ENCODE data around the gene CIPC.

CIPC gene

GRCh38 chr14:77097700-77098528, at the start of gene CIPC:
TSS of gene CIPC (plus strand) at chr14:77098258. CDS start at chr14:77105709, 7,451 bp downstream.
- DNase-seq (ENCODE audit: low read depth in 2 of 2): peak; percentile 97

GRCh38 chr14:77051116-77051515, 46.9 kb upstream of the CIPC start:
- DNase-seq (ENCODE audit: low read depth in 2 of 2): no peak

GRCh38 chr14:77052281-77053044, 45.6 kb upstream of the CIPC start:
- no peak for DNase-seq (ENCODE audit: low read depth in 2 of 2)

- DNase-seq (ENCODE audit: low read depth in 2 of 2): peak; percentile 45 to 67
These were observed 44.8 kb upstream of the CIPC start for GRCh38 chr14:77053046-77053841.

DNA sequence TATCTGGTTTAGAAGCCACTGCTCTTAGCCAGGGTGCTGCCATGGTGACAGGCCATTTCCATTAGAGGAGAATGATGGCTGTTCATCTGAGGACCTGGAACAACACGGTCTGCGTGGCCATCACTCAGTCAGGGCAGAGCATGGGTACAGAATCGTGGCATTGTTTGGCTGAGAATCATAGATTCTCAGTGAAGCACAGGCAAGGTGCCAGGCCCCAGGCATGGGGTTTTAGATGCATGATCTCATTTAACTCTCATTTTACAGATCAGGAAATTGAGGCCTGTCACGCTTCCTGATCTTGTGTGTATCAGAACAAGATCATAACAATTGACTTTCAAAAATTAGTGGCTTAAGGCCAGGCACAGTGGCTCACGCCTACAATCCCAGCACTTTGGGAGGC, 42.8 kb upstream of the CIPC start:
- DNase-seq (ENCODE audit: low read depth in 2 of 2): no peak

DNA sequence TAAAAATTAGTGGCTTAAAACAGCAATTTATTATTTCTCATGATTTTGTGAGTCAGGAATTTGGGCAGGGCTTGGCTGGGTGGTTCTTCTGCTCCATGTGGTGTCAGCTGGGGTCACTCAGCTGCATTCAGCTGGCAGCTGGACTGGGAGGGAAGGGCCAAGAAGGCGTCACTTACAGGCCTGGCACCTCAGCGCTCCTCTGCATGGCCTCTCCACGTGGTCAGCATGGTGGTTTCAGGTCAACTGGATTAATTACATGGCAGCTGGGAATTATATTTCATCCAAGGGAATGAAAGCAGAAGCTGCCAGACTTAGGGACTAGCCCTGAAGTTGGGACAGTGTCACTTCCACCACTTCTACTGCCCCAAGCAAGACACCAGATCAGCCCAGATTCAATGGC, 42.1 kb upstream of the CIPC start:
- no peak for DNase-seq (ENCODE audit: low read depth in 2 of 2)

DNA sequence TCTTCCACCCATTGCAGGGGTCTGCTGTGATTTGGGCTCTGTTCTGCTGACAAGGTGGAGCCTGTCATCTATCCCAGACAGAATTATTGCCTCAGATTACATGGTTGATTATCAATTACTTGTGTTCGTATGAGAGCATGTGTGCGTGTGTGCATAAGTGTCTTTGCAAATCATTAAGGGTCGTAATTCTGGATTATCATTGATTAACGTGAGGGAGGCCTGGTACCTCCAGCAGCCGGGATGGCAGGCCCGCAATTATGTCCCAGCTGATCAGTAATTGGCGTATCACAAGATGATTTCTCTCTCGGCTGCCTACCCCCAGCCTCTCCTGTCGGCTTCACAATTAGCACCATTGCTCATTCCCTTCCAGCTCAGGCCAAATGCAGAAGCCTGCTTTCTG, 39.9 kb upstream of the CIPC start:
- no peak for DNase-seq (ENCODE audit: low read depth in 2 of 2)

DNA sequence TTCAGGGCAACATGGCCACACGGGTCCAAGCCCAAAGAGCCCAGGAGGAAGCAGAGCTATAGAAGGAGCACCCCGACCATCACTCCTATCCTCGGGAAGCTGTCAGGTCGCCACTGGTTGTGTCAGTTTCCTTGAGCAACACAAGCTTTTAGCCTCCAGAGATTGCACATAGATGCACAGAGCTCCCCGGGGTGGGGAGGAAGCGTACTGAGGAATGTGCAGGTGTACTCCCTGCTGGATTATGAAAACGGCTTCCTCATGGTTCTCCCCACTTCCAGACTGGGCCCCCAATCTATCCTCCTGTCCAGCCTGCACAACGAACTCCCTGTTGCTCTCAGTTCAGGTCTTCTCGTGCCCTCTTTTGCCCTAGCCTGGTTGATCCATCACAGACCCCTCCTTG, 39.3 kb upstream of the CIPC start:
- no peak for DNase-seq (ENCODE audit: low read depth in 2 of 2)

- no peak for DNase-seq (ENCODE audit: low read depth in 2 of 2)
These were observed 38.7 kb upstream of the CIPC start for GRCh38 chr14:77059276-77059915.

GRCh38 chr14:77061630-77062257, 36.3 kb upstream of the CIPC start:
- no peak for DNase-seq (ENCODE audit: low read depth in 2 of 2)

GRCh38 chr14:77062261-77062660, 35.8 kb upstream of the CIPC start:
- DNase-seq (ENCODE audit: low read depth in 2 of 2): no peak

GRCh38 chr14:77063571-77064171, 34.4 kb upstream of the CIPC start:
- no peak for DNase-seq (ENCODE audit: low read depth in 2 of 2)

- DNase-seq (ENCODE audit: low read depth in 2 of 2): no peak
These were observed 33.4 kb upstream of the CIPC start for GRCh38 chr14:77064521-77065178.

- DNase-seq (ENCODE audit: low read depth in 2 of 2): no peak
These were observed 32.0 kb upstream of the CIPC start for GRCh38 chr14:77065851-77066577.

DNA sequence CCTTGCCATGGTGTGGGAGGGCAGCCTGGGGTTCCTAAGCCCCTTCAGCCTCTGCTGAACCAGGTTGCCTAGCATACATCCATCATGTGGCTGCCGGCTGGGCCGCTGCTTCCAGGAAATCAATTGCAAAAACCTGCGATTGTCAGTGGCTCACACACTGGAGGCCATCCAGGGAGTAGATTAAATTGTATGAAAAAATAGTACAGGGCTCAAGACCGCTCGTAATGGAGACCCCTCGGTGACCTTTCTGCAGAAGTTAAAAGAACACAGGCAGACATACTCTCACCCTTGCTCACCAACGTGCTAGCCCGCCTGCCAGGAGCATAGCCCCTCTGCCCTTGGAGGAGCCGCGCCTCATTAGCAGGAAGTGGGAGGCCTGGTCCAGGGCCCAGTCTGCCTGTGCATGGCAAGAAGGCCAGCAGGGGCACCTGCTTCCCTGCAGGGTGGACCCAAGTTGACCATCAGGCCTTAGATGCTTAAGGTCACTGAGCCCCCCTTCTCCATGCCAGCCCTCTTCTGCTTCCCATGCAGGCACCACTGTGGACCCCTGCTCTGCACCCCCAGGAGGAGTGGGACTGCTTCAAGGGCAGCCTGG, 31.4 kb upstream of the CIPC start:
- no peak for DNase-seq (ENCODE audit: low read depth in 2 of 2)

DNA sequence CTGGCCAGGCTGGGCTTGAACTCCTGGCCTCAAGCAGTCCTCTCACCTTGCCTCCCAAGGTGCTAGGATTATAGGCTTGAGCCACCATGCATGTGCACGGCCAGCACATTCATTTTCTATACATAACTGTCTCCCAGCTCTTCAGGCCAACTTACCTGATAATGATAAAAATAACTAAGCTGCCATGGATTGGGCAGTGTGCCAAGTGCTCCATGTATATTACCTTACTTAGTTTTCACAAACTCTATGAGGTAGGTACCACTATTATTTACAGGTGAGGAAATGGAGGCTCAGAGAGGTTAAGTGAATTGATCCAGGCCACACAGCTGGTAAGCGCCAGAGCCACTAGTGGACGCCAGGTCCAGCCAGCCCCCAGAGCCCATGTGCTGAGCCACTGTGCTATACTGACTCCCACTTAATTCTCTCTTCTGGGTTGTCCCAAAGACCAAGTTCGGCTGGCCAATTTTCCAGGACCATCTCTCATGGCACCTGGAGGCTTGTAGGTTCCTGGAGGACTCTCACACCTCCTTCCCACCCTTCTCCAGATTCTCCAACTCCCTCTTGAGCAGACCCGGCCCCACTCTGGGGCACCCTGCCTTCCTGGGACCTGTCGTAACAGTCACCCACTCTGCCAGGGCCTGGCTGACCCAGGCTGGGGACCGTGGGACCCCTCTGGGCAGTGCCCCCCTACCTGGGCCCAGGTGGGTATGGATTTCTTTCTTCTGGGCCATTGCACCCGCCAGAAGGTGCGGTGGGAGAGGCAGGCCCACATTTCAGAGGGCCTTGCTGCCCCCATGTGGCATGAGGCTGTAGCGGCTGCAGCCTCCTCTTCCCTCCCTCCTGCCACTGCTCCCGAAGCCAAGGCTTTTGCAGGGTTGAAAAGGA, 30.2 kb upstream of the CIPC start:
- peak; percentile 16 to 34 for DNase-seq (ENCODE audit: low read depth in 2 of 2)

- DNase-seq (ENCODE audit: low read depth in 2 of 2): no peak
These were observed 29.4 kb upstream of the CIPC start for GRCh38 chr14:77068517-77069200.

GRCh38 chr14:77069551-77069950, 28.5 kb upstream of the CIPC start:
- no peak for DNase-seq (ENCODE audit: low read depth in 2 of 2)
